ENCODE results near the gene MAPRE2. TPM values are rescaled to one million over a fixed set of nuclear protein-coding genes. Genes with fewer than 3 reads are reported as not detected.

Gene MAPRE2
- total RNA-seq, 4 donors from 2014 or later, result 22.2 to 32.2 (median 24.5) TPM

GRCh38 chr18:35038881-35039491, 2.2 kb upstream of the MAPRE2 start:
- H3K4me3 ChIP-seq, result no peak overlapping the region
- WGBS, result 85% methylated on average over 2 of the region's 2 CpGs
- H3K27ac ChIP-seq (replicated peaks in 1 of 4), result no peak overlapping the region
- intact Hi-C loops (cut with DNase I), result no loop called here
- H3K9me3 ChIP-seq, result no peaks in the 10 kb centered on the region
- H3K4me1 ChIP-seq, result peaks cover 13 to 31% (median 28%) of the 10 kb centered on the region in 4 donors
- DNase-seq (ENCODE audit: extremely low spot score), result no peak
- H3K36me3 ChIP-seq, result no peaks in the 10 kb centered on the region
- H3K27me3 ChIP-seq, result no peaks in the 10 kb centered on the region
- TF ChIP-seq CTCF (IDR thresholded peaks at IDR 0.05), result no peak
- no peak for TF ChIP-seq POLR2A (IDR thresholded peaks at IDR 0.05; ENCODE audit: low read depth)
- TF ChIP-seq POLR2AphosphoS5 (IDR thresholded peaks at IDR 0.05), result no peak
- no peak for TF ChIP-seq EP300 (IDR thresholded peaks at IDR 0.05)

- TF ChIP-seq POLR2AphosphoS5 (IDR thresholded peaks at IDR 0.05) (no peak), POLR2A (IDR thresholded peaks at IDR 0.05; ENCODE audit: low read depth) (no peak), CTCF (IDR thresholded peaks at IDR 0.05) (no peak), EP300 (IDR thresholded peaks at IDR 0.05) (no peak)
- H3K4me3 ChIP-seq, result peak overlapping the region; percentile 68 to 91 (median 84)
- H3K4me1 ChIP-seq, result peaks cover 29 to 47% (median 44%) of the 10 kb centered on the region in 4 donors
- H3K27ac ChIP-seq (replicated peaks in 1 of 4), result peak overlapping the region; percentile 86 to 89 (median 88)
- no peaks in the 10 kb centered on the region for H3K9me3 ChIP-seq
- H3K27me3 ChIP-seq, result no peaks in the 10 kb centered on the region
- no peak for DNase-seq (ENCODE audit: extremely low spot score)
- H3K36me3 ChIP-seq, result no peaks in the 10 kb centered on the region
- intact Hi-C loops (cut with DNase I), result loop anchor here (5.0 kb wide), 1 partner anchor 77 kb away; no protein-coding TSS in a partner anchor
These were observed 600 bp upstream of the MAPRE2 start for GRCh38 chr18:35040638-35040987.

GRCh38 chr18:35041815-35042387, 688 bp downstream of the MAPRE2 start:
- intact Hi-C loops (cut with DNase I), result loop anchor here (5.0 kb wide), 1 partner anchor 75 kb away; no protein-coding TSS in a partner anchor
- H3K9me3 ChIP-seq, result no peaks in the 10 kb centered on the region
- DNase-seq (ENCODE audit: extremely low spot score), result no peak
- peak overlapping the region; percentile 68 to 91 (median 84) for H3K4me3 ChIP-seq
- no peaks in the 10 kb centered on the region for H3K36me3 ChIP-seq
- no peak for TF ChIP-seq EP300 (IDR thresholded peaks at IDR 0.05)
- no peak for TF ChIP-seq POLR2A (IDR thresholded peaks at IDR 0.05; ENCODE audit: low read depth)
- TF ChIP-seq POLR2AphosphoS5 (IDR thresholded peaks at IDR 0.05), result no peak
- TF ChIP-seq CTCF (IDR thresholded peaks at IDR 0.05), result no peak
- peaks cover 42 to 60% (median 56%) of the 10 kb centered on the region in 4 donors for H3K4me1 ChIP-seq
- H3K27ac ChIP-seq (replicated peaks in 1 of 4), result peak overlapping the region; percentile 86 to 89 (median 88)
- H3K27me3 ChIP-seq, result no peaks in the 10 kb centered on the region
- WGBS, result 6% methylated on average over 11 of the region's 11 CpGs

- intact Hi-C loops (cut with DNase I), result loop anchor here (5.0 kb wide), 1 partner anchor 75 kb away; no protein-coding TSS in a partner anchor
- no peaks in the 10 kb centered on the region for H3K36me3 ChIP-seq
- DNase-seq (ENCODE audit: extremely low spot score), result no peak
- H3K27ac ChIP-seq (replicated peaks in 1 of 4), result peak overlapping the region; percentile 86 to 89 (median 88)
- peak overlapping the region; percentile 68 to 91 (median 84) for H3K4me3 ChIP-seq
- no peaks in the 10 kb centered on the region for H3K9me3 ChIP-seq
- peaks cover 43 to 60% (median 56%) of the 10 kb centered on the region in 4 donors for H3K4me1 ChIP-seq
- no peaks in the 10 kb centered on the region for H3K27me3 ChIP-seq
- TF ChIP-seq CTCF (IDR thresholded peaks at IDR 0.05) (no peak), POLR2AphosphoS5 (IDR thresholded peaks at IDR 0.05) (no peak), POLR2A (IDR thresholded peaks at IDR 0.05; ENCODE audit: low read depth) (no peak), EP300 (IDR thresholded peaks at IDR 0.05) (no peak)
- WGBS, result 43% methylated on average over 5 of the region's 5 CpGs
These were observed 1.3 kb downstream of the MAPRE2 start for GRCh38 chr18:35042389-35043071.
